ENCODE data around the gene RIPPLY3. TPM values are rescaled to one million over a fixed set of nuclear protein-coding genes. Genes with fewer than 3 reads are reported as not detected.
"Not testable (repeated sequence)": the region's sequence is repeated elsewhere in the genome, so short reads cannot be mapped to it uniquely, and the experiment has no call there.

RIPPLY3 gene
- total RNA-seq, 1 experiment from 2014 or later, result not detected

DNA sequence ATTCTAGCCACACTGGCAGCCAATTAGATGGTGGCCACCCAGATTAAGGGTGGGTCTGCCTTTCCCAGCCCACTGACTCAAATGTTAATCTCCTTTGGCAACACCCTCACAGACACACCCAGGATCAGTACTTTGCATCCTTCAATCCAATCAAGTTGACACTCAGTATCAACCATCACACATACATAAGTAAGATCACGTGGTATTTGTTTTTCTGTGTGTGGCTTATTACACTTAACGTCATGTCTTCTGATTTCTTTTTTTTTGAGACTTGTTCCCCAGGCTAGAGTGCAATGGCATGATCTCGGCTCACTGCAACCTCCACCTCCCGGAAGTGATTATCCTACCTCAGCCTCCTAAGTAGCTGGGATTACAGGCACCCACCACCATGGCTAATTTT is 27.9 kb downstream of the RIPPLY3 start:
- H3K9ac ChIP-seq (ENCODE audit: low read length); intact Hi-C loops (cut with micrococcal nuclease); BruUV-seq (replicated peaks); H3K27me3 ChIP-seq (ENCODE audit: insufficient read depth, low read length); H4K20me1 ChIP-seq (ENCODE audit: insufficient read depth); CTCF ChIA-PET; H3K27ac ChIP-seq (ENCODE audit: low read depth, low read length); DNase-seq (ENCODE audit: low read depth, low spot score); H2AFZ ChIP-seq (ENCODE audit: low read depth, low read length, poor library complexity, severe bottlenecking); H3K79me2 ChIP-seq (ENCODE audit: insufficient read depth, low read length); ATAC-seq; H3K4me3 ChIP-seq (replicated peaks in 1 of 2; ENCODE audit: low read depth in 1 of 2, low read length in 2 of 2); H3K36me3 ChIP-seq (ENCODE audit: control insufficient read depth in 1 of 2, insufficient read depth in 2 of 2, low read length in 2 of 2); H3K9me3 ChIP-seq (ENCODE audit: control insufficient read depth in 1 of 2, insufficient read depth in 1 of 2, low read depth in 1 of 2, low read length in 2 of 2); POLR2A ChIA-PET; H3K4me2 ChIP-seq (ENCODE audit: low read length); H3K9me2 ChIP-seq (ENCODE audit: insufficient read depth); RAD21 ChIA-PET (ENCODE audit: low non-redundant PET in 1 of 2, low total read pairs in 2 of 2, uncharacterized antibody in 2 of 2, unreplicated experiment in 2 of 2): not testable (repeated sequence)
- H3K4me1 ChIP-seq (ENCODE audit: control insufficient read depth in 1 of 2, insufficient read depth in 2 of 2, low read length in 2 of 2), result peaks cover 13 to 15% of the 10 kb centered on the region in 2 experiments

DNA sequence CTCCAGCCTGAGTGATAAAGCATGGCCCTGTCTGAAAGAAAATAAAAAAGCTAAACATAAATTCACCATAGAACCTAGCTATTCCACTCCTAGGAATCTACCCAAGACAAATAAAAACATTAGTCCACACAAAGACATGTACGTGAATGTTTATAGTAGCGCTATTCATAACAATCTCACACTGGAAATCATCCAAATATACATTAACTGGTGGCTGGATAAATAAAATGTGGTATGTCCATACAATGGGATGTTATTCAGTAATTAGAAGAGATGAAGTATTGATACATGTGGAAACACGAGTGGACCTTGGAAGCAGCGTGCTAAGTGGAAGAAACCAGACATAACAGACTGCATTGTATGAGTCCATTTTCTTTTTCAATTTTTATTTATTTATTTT is 29.7 kb downstream of the RIPPLY3 start:
- intact Hi-C loops (cut with micrococcal nuclease), result no loop called here
- Histone ChIP-seq H3K4me2 (ENCODE audit: low read length) (no peak overlapping the region), H3K27me3 (ENCODE audit: insufficient read depth, low read length) (no peaks in the 10 kb centered on the region), H3K9me2 (ENCODE audit: insufficient read depth) (no peaks in the 10 kb centered on the region), H3K36me3 (ENCODE audit: control insufficient read depth in 1 of 2, insufficient read depth in 2 of 2, low read length in 2 of 2) (no peaks in the 10 kb centered on the region), H3K79me2 (ENCODE audit: insufficient read depth, low read length) (no peaks in the 10 kb centered on the region), H3K4me1 (ENCODE audit: control insufficient read depth in 1 of 2, insufficient read depth in 2 of 2, low read length in 2 of 2) (peaks cover 13 to 15% of the 10 kb centered on the region in 2 experiments), H4K20me1 (ENCODE audit: insufficient read depth) (no peaks in the 10 kb centered on the region), H3K9ac (ENCODE audit: low read length) (no peak overlapping the region), H2AFZ (ENCODE audit: low read depth, low read length, poor library complexity, severe bottlenecking) (no peak overlapping the region), H3K27ac (ENCODE audit: low read depth, low read length) (no peak overlapping the region), H3K9me3 (ENCODE audit: control insufficient read depth in 1 of 2, insufficient read depth in 1 of 2, low read depth in 1 of 2, low read length in 2 of 2) (no peaks in the 10 kb centered on the region), H3K4me3 (replicated peaks in 1 of 2; ENCODE audit: low read depth in 1 of 2, low read length in 2 of 2) (no peak overlapping the region)
- ATAC-seq (no peak), DNase-seq (ENCODE audit: low read depth, low spot score) (no peak)
- no TSS peak for BruUV-seq (replicated peaks)
- CTCF ChIA-PET, result no interaction called here
- POLR2A ChIA-PET, result no interaction called here
- RAD21 ChIA-PET (ENCODE audit: low non-redundant PET in 1 of 2, low total read pairs in 2 of 2, uncharacterized antibody in 2 of 2, unreplicated experiment in 2 of 2), result no interaction called here
- TF ChIP-seq, protein P1, sequence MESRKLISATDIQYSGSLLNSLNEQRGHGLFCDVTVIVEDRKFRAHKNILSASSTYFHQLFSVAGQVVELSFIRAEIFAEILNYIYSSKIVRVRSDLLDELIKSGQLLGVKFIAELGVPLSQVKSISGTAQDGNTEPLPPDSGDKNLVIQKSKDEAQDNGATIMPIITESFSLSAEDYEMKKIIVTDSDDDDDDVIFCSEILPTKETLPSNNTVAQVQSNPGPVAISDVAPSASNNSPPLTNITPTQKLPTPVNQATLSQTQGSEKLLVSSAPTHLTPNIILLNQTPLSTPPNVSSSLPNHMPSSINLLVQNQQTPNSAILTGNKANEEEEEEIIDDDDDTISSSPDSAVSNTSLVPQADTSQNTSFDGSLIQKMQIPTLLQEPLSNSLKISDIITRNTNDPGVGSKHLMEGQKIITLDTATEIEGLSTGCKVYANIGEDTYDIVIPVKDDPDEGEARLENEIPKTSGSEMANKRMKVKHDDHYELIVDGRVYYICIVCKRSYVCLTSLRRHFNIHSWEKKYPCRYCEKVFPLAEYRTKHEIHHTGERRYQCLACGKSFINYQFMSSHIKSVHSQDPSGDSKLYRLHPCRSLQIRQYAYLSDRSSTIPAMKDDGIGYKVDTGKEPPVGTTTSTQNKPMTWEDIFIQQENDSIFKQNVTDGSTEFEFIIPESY (IDR thresholded peaks at IDR 0.05; ENCODE audit: extremely low read depth, insufficient replicate concordance, low read length), result no peak
- TF ChIP-seq EZH2phosphoT487 (IDR thresholded peaks at IDR 0.05; ENCODE audit: borderline replicate concordance) (no peak), RAD21 (IDR thresholded peaks at IDR 0.05; ENCODE audit: low read depth) (no peak), POLR2A (IDR thresholded peaks at IDR 0.05; ENCODE audit: borderline replicate concordance, extremely low read depth, insufficient read depth, insufficient read length) (no peak), YY1 (IDR thresholded peaks at IDR 0.05; ENCODE audit: extremely low read depth, insufficient replicate concordance, low read depth, low read length) (no peak), SRF (IDR thresholded peaks at IDR 0.05; ENCODE audit: low read depth) (no peak), JUND (IDR thresholded peaks at IDR 0.05) (no peak), ZFX (IDR thresholded peaks at IDR 0.05) (no peak), POLR2AphosphoS5 (IDR thresholded peaks at IDR 0.05; ENCODE audit: low read depth, low read length) (no peak), CEBPB (IDR thresholded peaks at IDR 0.05; ENCODE audit: low read depth) (no peak), ELF1 (IDR thresholded peaks at IDR 0.05; ENCODE audit: borderline replicate concordance, low read depth) (no peak), SIN3A (IDR thresholded peaks at IDR 0.05; ENCODE audit: low read depth) (no peak), CBX3 (IDR thresholded peaks at IDR 0.05; ENCODE audit: low read depth) (no peak)
- TF ChIP-seq, protein P2, sequence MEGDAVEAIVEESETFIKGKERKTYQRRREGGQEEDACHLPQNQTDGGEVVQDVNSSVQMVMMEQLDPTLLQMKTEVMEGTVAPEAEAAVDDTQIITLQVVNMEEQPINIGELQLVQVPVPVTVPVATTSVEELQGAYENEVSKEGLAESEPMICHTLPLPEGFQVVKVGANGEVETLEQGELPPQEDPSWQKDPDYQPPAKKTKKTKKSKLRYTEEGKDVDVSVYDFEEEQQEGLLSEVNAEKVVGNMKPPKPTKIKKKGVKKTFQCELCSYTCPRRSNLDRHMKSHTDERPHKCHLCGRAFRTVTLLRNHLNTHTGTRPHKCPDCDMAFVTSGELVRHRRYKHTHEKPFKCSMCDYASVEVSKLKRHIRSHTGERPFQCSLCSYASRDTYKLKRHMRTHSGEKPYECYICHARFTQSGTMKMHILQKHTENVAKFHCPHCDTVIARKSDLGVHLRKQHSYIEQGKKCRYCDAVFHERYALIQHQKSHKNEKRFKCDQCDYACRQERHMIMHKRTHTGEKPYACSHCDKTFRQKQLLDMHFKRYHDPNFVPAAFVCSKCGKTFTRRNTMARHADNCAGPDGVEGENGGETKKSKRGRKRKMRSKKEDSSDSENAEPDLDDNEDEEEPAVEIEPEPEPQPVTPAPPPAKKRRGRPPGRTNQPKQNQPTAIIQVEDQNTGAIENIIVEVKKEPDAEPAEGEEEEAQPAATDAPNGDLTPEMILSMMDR (IDR thresholded peaks at IDR 0.05 in 2 of 3, conservative IDR thresholded peaks at IDR 0.05 in 1 of 3; ENCODE audit: borderline replicate concordance in 1 of 3, insufficient read depth in 1 of 3, low read depth in 2 of 3, low read length in 2 of 3), result no peak
- TF ChIP-seq, protein P3, sequence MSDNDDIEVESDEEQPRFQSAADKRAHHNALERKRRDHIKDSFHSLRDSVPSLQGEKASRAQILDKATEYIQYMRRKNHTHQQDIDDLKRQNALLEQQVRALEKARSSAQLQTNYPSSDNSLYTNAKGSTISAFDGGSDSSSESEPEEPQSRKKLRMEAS (IDR thresholded peaks at IDR 0.05), result no peak
- TF ChIP-seq, protein P4, sequence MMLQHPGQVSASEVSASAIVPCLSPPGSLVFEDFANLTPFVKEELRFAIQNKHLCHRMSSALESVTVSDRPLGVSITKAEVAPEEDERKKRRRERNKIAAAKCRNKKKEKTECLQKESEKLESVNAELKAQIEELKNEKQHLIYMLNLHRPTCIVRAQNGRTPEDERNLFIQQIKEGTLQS (IDR thresholded peaks at IDR 0.05), result no peak

Measured in HCT116 (cell line).